DOHH2 (cell line): ENCODE results near the gene CPAMD8.

Source experiments
- EZH2phosphoT487 ChIP-seq: fragments of 200-600 bp; sonication (generic); IDR thresholded peaks from 2 replicates; pipeline ENCODE4 v1.6.1; 2017; ENCODE audit warnings: borderline replicate concordance, mild to moderate bottlenecking, antibody characterized with exemption, low read length, moderate library complexity, mixed read lengths
- TF ChIP-seq, protein P1 (sequence below): fragments of 200-600 bp; sonication (generic); IDR thresholded peaks from one replicate; pipeline ENCODE4 v1.5.1; 2014; ENCODE audit warnings: antibody characterized with exemption, mild to moderate bottlenecking, low read depth, low read length; ENCODE audit not compliant: poor library complexity, severe bottlenecking

- no peak for TF ChIP-seq EZH2phosphoT487
- TF ChIP-seq, protein P1, sequence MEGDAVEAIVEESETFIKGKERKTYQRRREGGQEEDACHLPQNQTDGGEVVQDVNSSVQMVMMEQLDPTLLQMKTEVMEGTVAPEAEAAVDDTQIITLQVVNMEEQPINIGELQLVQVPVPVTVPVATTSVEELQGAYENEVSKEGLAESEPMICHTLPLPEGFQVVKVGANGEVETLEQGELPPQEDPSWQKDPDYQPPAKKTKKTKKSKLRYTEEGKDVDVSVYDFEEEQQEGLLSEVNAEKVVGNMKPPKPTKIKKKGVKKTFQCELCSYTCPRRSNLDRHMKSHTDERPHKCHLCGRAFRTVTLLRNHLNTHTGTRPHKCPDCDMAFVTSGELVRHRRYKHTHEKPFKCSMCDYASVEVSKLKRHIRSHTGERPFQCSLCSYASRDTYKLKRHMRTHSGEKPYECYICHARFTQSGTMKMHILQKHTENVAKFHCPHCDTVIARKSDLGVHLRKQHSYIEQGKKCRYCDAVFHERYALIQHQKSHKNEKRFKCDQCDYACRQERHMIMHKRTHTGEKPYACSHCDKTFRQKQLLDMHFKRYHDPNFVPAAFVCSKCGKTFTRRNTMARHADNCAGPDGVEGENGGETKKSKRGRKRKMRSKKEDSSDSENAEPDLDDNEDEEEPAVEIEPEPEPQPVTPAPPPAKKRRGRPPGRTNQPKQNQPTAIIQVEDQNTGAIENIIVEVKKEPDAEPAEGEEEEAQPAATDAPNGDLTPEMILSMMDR, result peak; percentile 18
These were observed 137.8 kb downstream of the CPAMD8 start, which contains the start of gene F2RL3 for GRCh38 chr19:16888629-16889365.
